GM04503 (cell line): ENCODE results near the gene KCNB1.
"Not testable (repeated sequence)": the region's sequence is repeated elsewhere in the genome, so short reads cannot be mapped to it uniquely, and the experiment has no call there.

Source experiments
- DNase-seq: peaks from one replicate; pipeline ENCODE4 v3.0.0-alpha.2; 2012; ENCODE audit warnings: low read depth

The KCNB1 gene

GRCh38 chr20:49319208-49319809 lies 163.2 kb downstream of the KCNB1 start:
- DNase-seq, result no peak

GRCh38 chr20:49318430-49319207 lies 163.8 kb downstream of the KCNB1 start:
- DNase-seq, result no peak

GRCh38 chr20:49318091-49318429 lies 164.4 kb downstream of the KCNB1 start:
- no peak for DNase-seq

GRCh38 chr20:49316704-49317103 lies 165.8 kb downstream of the KCNB1 start:
- DNase-seq, result no peak

GRCh38 chr20:49315580-49315979 lies 166.9 kb downstream of the KCNB1 start:
- no peak for DNase-seq

GRCh38 chr20:49314052-49314451 lies 168.4 kb downstream of the KCNB1 start:
- DNase-seq, result not testable (repeated sequence)
